Kidney epithelial cell (primary cell): Measurements from ENCODE around the gene ZFAND2B. TPM values are rescaled to one million over a fixed set of nuclear protein-coding genes. Genes with fewer than 3 reads are reported as not detected.

ENCODE experiments used
- total RNA-seq: library from RNA; depleted of rRNA; stranded (reverse); fragments of >200 nt; gene quantifications from 2 replicates; pipeline ENCODE4 v1.2.3, GENCODE V29; 2015

The ZFAND2B gene
- total RNA-seq, 1 donor from 2014 or later: 44.3 TPM

Other genes with a start within 250 kb of the ZFAND2B start
- 0.14 and 0.21 TPM in 2 replicates for gene CDK5R2, start 247.1 kb upstream of the ZFAND2B start, total RNA-seq
- not detected in 2 replicates for gene FEV, start 221.6 kb upstream of the ZFAND2B start, total RNA-seq
- gene CRYBA2, start 213.4 kb upstream of the ZFAND2B start, total RNA-seq: not detected in 2 replicates
- gene CFAP65, start 165.3 kb upstream of the ZFAND2B start, total RNA-seq: 0.07 TPM in 1 of 2 replicates, not detected in the other
- gene IHH, start 145.9 kb upstream of the ZFAND2B start, total RNA-seq: not detected in 2 replicates
- 16.1 and 19.1 TPM in 2 replicates for gene NHEJ1, start 46.0 kb upstream of the ZFAND2B start, total RNA-seq
- 0.84 and 1.2 TPM in 2 replicates for gene SLC23A3, start 36.8 kb upstream of the ZFAND2B start, total RNA-seq
- gene CNPPD1, start 29.9 kb upstream of the ZFAND2B start, total RNA-seq: 54.2 and 55.3 TPM in 2 replicates
- gene RETREG2, start 28.5 kb upstream of the ZFAND2B start, total RNA-seq: 95.2 and 111 TPM in 2 replicates
- 5.8 and 7.3 TPM in 2 replicates for gene ABCB6, start 12.2 kb downstream of the ZFAND2B start, total RNA-seq
- gene ATG9A, start 22.9 kb downstream of the ZFAND2B start, total RNA-seq: 46.1 and 58.0 TPM in 2 replicates
- gene ANKZF1, start 23.0 kb downstream of the ZFAND2B start, total RNA-seq: 43.5 and 52.3 TPM in 2 replicates
- gene GLB1L, start 38.7 kb downstream of the ZFAND2B start, total RNA-seq: 11.6 and 19.8 TPM in 2 replicates
- 17.7 and 30.0 TPM in 2 replicates for gene STK16, start 38.7 kb downstream of the ZFAND2B start, total RNA-seq
- not detected in 2 replicates for gene TUBA4B, start 46.5 kb downstream of the ZFAND2B start, total RNA-seq
- gene TUBA4A, start 47.1 kb downstream of the ZFAND2B start, total RNA-seq: 78.7 and 116 TPM in 2 replicates
- gene DNAJB2, start 72.6 kb downstream of the ZFAND2B start, total RNA-seq: 60.9 and 62.6 TPM in 2 replicates
- gene PTPRN, start 102.6 kb downstream of the ZFAND2B start, total RNA-seq: 2.5 and 3.8 TPM in 2 replicates
- gene RESP18, start 126.0 kb downstream of the ZFAND2B start, total RNA-seq: not detected in 2 replicates
- 50.2 and 62.7 TPM in 2 replicates for gene DNPEP, start 181.1 kb downstream of the ZFAND2B start, total RNA-seq
- gene DES, start 211.6 kb downstream of the ZFAND2B start, total RNA-seq: 0.55 and 0.79 TPM in 2 replicates
- 6.5 and 9.9 TPM in 2 replicates for gene SPEG, start 228.1 kb downstream of the ZFAND2B start, total RNA-seq